Articular chondrocyte of knee joint (primary cell): Measurements from ENCODE around the gene LYAR. TPM values are rescaled to one million over a fixed set of nuclear protein-coding genes. Genes with fewer than 3 reads are reported as not detected.

Experiments used
- total RNA-seq: library from RNA; depleted of rRNA; stranded (reverse); fragments of >200 nt; gene quantifications from 2 replicates; pipeline ENCODE4 v1.2.3, GENCODE V29; 2012

The LYAR gene, protein sequence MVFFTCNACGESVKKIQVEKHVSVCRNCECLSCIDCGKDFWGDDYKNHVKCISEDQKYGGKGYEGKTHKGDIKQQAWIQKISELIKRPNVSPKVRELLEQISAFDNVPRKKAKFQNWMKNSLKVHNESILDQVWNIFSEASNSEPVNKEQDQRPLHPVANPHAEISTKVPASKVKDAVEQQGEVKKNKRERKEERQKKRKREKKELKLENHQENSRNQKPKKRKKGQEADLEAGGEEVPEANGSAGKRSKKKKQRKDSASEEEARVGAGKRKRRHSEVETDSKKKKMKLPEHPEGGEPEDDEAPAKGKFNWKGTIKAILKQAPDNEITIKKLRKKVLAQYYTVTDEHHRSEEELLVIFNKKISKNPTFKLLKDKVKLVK
- 8.6 and 11.7 TPM in 2 replicates for total RNA-seq

DNA sequence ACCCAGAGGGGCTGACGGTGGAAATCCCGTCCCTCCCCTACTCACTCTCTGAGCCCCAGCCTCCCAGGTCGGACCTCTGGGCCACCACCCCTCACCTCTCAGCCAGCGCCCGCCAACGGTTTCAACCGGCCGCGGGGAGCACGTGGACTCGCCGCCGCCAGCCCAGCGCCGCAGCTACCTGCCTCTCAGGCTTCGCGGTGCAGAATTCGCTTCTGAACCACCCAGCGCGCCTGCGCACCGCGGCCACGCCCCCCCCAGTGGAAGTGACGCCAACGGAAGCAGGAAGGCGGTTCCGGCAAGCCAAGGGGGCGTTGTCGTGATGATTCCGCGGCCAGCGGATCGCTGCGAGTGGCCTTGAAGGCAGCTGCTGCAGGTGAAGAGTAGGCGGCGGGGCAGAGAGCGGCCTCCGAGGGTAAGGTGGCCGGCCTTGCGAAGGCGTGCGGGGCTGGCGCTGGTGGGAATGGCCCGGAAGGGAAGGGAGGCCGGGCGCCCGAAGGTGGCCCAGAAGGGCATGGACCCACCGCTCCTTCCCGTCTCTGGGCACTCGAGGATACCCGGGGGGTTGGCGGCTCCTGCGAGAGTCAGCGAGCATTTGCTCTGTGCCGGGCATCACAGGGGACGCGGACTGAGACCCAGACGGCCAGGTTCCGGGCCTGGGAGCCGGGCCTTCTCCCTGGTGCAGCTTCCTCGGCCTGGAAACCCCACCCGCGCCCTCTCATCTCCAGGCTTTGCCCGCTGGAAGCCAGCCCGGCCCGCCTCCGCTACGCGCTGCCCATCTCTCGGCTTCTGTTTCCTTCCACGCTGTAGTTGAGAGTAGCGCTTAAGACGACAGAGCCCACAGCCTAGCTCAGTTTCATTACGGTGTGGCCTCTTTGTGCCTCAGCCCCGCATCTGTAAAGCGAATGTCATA, at the start of gene LYAR, which contains the start of gene ZBTB49:
Gene LYAR, minus strand, starts transcription at position 214 of the 910 bp plus-strand sequence. CDS start 6,412 bp downstream, outside the sequence.
Gene ZBTB49, plus strand, starts transcription at position 311 of the 910 bp plus-strand sequence. CDS start 9,695 bp downstream, outside the sequence.

DNA sequence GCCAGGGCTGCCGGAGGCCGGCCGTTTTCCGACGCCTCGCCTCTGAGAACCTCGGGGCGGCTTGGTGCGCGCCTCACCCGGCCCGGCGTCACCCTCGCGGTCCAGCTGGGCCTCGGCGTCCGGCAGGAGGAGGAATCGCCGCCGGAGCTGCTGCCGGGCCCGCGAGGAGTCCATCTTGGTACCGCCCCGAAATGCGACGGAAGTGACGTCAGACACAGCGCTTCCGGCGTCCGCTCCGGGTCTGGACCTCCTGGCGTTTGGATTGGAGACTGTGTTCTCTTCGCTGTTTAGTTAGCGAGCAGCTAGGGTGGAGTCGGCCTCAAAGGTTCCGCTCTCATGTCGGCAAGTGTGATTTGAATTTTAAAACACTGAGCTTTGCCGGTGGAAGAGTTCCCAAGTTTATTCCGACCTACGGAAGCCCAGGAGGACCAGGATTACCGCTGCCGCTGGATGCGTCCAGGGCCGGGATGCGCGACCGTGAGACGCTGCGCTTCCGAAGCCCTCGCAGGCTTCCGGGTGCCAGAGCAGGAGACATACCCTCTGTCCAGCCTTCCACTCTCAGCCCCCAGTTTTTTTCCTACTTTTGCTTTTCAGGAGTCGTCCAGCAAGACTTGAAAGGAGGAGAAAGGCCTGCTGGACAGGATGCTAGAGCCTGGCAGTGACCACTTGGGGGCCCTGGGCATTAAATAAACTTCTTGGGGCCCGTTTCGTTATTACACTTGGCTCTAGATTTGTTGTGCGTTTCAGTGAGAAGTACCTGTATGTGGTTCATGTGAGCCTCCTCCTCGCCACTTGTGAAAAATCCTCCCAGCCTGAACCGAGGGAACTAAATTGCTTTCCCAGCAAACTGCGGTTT, 41.7 kb downstream of the LYAR start, which contains the start of gene TMEM128:
Gene TMEM128, minus strand, starts transcription at position 195 of the 856 bp plus-strand sequence. Its CDS starts 21 bp downstream, at position 174.

DNA sequence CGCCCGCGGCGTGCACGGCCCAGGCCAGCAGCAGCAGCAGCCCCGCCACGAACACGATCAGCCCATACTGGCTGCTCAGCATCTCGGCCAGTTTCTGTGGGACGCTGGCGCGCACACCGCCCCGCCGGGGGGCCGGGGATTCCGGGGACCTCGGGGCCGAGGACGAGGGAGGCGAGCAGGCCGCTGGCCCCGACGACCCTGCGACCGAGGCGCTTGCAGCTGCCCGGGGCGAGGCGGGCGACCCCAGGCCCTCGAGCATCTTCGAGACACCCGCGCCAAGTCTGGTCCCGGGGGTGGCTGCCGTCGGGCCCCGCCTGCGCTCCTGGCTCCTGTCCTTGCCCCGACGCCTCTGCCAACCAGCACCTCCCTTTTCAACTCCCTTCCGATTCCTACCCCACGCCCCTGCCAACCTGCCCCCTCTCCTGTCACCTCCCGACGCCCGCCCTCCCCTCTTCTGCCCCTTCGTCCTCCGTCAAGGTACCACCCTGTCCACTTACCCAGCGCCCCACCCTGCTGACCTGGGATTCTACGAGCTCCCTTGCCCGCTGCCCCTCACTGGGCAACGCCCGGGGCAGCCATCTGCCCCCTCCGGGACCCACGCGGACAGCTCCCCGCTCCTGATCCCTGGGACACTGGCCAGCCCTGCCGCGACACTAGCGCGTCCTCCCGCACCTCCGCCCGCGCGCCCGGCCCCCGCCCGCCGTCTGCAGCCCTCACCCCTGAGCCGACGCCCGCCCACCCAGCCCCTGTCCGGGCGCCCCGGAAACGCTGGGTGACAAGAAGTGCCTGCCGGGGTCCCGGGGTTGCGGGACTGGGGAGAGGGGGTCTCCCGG, 63.1 kb downstream of the LYAR start, which contains the start of gene OTOP1:
Gene OTOP1, minus strand, starts transcription at position 324 of the 833 bp plus-strand sequence. Its CDS starts 65 bp downstream, at position 259.

Other genes starting within 250 kb of the LYAR start
- gene OTOP1, start 63.2 kb downstream of the LYAR start, total RNA-seq, result not detected in 2 replicates
- gene TMEM128, start 41.9 kb downstream of the LYAR start, total RNA-seq, result 23.8 and 30.6 TPM in 2 replicates
- gene ZBTB49, start 97 bp upstream of the LYAR start, total RNA-seq, result 5.9 and 6.4 TPM in 2 replicates
- 0.22 TPM in 1 of 2 replicates, not detected in the other for gene NSG1, start 96.9 kb upstream of the LYAR start, total RNA-seq